Astrocyte (in vitro differentiated cells and primary cell): Measurements from ENCODE around the gene HINT2. TPM values are rescaled to one million over a fixed set of nuclear protein-coding genes. Genes with fewer than 3 reads are reported as not detected.

Source experiments
- DNase-seq: peaks from one replicate; pipeline ENCODE4 v3.0.0-alpha.2; 2010; ENCODE audit warnings: low read depth
- FAIRE-seq: peaks from 2 replicates; lab custom pipeline; 2011; peaks lifted over from hg19 to GRCh38; lab: Jason Lieb, UNC
- H2AFZ ChIP-seq: 2 replicates; pipeline ENCODE4 v1.6.0; 2012; ENCODE audit warnings: low read depth, low read length, inconsistent platforms
- H3K27ac ChIP-seq: 2 replicates; pipeline ENCODE4 v1.5.1; 2011; ENCODE audit warnings: low read depth, low read length, inconsistent platforms
- H3K27me3 ChIP-seq: 2 replicates; pipeline ENCODE4 v1.6.0; 2011; ENCODE audit warnings: low read length, inconsistent platforms; ENCODE audit not compliant: insufficient read depth
- H3K36me3 ChIP-seq: 2 replicates; pipeline ENCODE4 v1.5.1; 2011; ENCODE audit warnings: low read length, inconsistent platforms; ENCODE audit not compliant: insufficient read depth
- H3K4me1 ChIP-seq: 2 replicates; pipeline ENCODE4 v1.5.1; 2011; ENCODE audit warnings: low read length, inconsistent platforms; ENCODE audit not compliant: insufficient read depth
- H3K4me2 ChIP-seq: 2 replicates; pipeline ENCODE4 v1.6.0; 2012; ENCODE audit warnings: low read length, inconsistent platforms
- H3K4me3 ChIP-seq: 2 replicates; pipeline ENCODE4 v1.5.1; 2011; ENCODE audit warnings: low read depth, mild to moderate bottlenecking, low read length, inconsistent platforms; ENCODE audit not compliant: insufficient read depth
- H3K79me2 ChIP-seq: 2 replicates; pipeline ENCODE4 v1.6.0; 2012; ENCODE audit warnings: mild to moderate bottlenecking, low read length, inconsistent platforms; ENCODE audit not compliant: insufficient read depth
- H3K9ac ChIP-seq: 2 replicates; pipeline ENCODE4 v1.6.0; 2012; ENCODE audit warnings: mild to moderate bottlenecking, low read length, inconsistent platforms
- H3K9me3 ChIP-seq: 2 replicates; pipeline ENCODE4 v1.5.1; 2012; ENCODE audit warnings: low read depth, mild to moderate bottlenecking, low read length, inconsistent platforms; ENCODE audit not compliant: insufficient read depth
- H4K20me1 ChIP-seq: 2 replicates; pipeline ENCODE4 v1.6.0; 2012; ENCODE audit warnings: low read length, inconsistent platforms; ENCODE audit not compliant: insufficient read depth
- H3K27ac Mint-ChIP-seq: one replicate; pipeline ENCODE4 v1.8.0; 2021; ENCODE audit warnings: mild to moderate bottlenecking, mixed read lengths; ENCODE audit not compliant: unreplicated experiment
- H3K27me3 Mint-ChIP-seq: one replicate; pipeline ENCODE4 v1.8.0; 2021; ENCODE audit warnings: low read depth, mixed read lengths; ENCODE audit not compliant: unreplicated experiment
- H3K36me3 Mint-ChIP-seq: one replicate; pipeline ENCODE4 v1.8.0; 2021; ENCODE audit warnings: low read depth, mixed read lengths; ENCODE audit not compliant: unreplicated experiment
- H3K4me1 Mint-ChIP-seq: one replicate; pipeline ENCODE4 v1.8.0; 2021; ENCODE audit warnings: low read depth, mixed read lengths; ENCODE audit not compliant: unreplicated experiment
- H3K4me3 Mint-ChIP-seq: one replicate; pipeline ENCODE4 v1.8.0; 2021; ENCODE audit warnings: mild to moderate bottlenecking, moderate library complexity, mixed read lengths; ENCODE audit not compliant: unreplicated experiment
- H3K9me3 Mint-ChIP-seq: one replicate; pipeline ENCODE4 v1.8.0; 2021; ENCODE audit warnings: mild to moderate bottlenecking, mixed read lengths; ENCODE audit not compliant: unreplicated experiment
- EZH2 ChIP-seq: IDR thresholded peaks from 2 replicates; pipeline ENCODE4 v1.6.1; 2012; ENCODE audit warnings: mild to moderate bottlenecking, low read length, inconsistent platforms; ENCODE audit not compliant: insufficient read depth
- total RNA-seq: library from RNA; stranded (reverse); gene quantifications from 2 replicates; pipeline ENCODE4 v1.2.1, GENCODE V29; 2021
- TF ChIP-seq, protein P1 (sequence below): IDR thresholded peaks from 2 replicates; pipeline ENCODE4 v1.5.1; 2011; ENCODE audit warnings: low read depth, mild to moderate bottlenecking, inconsistent platforms, low read length, moderate library complexity; ENCODE audit not compliant: insufficient read depth

HINT2 gene
- total RNA-seq, 1 donor from 2014 or later, result 22.8 TPM

DNA sequence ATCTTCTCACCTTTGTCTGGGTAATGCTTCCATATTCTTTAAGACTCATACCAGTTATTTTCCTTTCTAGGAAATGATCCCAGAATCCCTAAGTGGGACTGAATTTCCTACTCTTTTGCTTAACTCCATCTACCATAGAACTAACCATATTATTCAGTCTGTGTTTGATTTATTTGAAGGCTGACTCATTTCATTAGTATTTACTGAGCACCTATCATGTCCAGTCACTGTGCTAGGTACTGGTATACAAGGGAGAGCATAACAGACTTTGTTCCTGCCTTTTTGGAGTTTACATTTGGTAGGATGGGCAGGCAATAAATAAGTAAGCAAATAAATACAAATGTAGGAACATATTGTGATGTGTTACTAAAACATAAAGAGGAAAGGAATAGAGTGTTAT is 19.1 kb downstream of the HINT2 start:
- TF ChIP-seq, protein P1, sequence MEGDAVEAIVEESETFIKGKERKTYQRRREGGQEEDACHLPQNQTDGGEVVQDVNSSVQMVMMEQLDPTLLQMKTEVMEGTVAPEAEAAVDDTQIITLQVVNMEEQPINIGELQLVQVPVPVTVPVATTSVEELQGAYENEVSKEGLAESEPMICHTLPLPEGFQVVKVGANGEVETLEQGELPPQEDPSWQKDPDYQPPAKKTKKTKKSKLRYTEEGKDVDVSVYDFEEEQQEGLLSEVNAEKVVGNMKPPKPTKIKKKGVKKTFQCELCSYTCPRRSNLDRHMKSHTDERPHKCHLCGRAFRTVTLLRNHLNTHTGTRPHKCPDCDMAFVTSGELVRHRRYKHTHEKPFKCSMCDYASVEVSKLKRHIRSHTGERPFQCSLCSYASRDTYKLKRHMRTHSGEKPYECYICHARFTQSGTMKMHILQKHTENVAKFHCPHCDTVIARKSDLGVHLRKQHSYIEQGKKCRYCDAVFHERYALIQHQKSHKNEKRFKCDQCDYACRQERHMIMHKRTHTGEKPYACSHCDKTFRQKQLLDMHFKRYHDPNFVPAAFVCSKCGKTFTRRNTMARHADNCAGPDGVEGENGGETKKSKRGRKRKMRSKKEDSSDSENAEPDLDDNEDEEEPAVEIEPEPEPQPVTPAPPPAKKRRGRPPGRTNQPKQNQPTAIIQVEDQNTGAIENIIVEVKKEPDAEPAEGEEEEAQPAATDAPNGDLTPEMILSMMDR, result no peak
- no peak for TF ChIP-seq EZH2
- Histone ChIP-seq H3K27ac (no peak overlapping the region), H3K4me3 (no peak overlapping the region), H3K4me1 (peaks cover 34% of the 10 kb centered on the region), H4K20me1 (peaks cover 3% of the 10 kb centered on the region), H3K9ac (no peak overlapping the region), H3K4me2 (peak overlapping the region; percentile 89), H3K27me3 (no peaks in the 10 kb centered on the region), H2AFZ (no peak overlapping the region), H3K79me2 (peaks cover 33% of the 10 kb centered on the region), H3K9me3 (no peaks in the 10 kb centered on the region), H3K36me3 (no peaks in the 10 kb centered on the region)
- no peak for FAIRE-seq
- no peak overlapping the region for H3K4me3 Mint-ChIP-seq
- DNase-seq, result peak; percentile 17
- no peaks in the 10 kb centered on the region for H3K9me3 Mint-ChIP-seq
- H3K27ac Mint-ChIP-seq, result no peak overlapping the region
- H3K36me3 Mint-ChIP-seq, result peaks cover 11% of the 10 kb centered on the region
- peaks cover 37% of the 10 kb centered on the region for H3K4me1 Mint-ChIP-seq
- peaks cover under 1% of the 10 kb centered on the region for H3K27me3 Mint-ChIP-seq

DNA sequence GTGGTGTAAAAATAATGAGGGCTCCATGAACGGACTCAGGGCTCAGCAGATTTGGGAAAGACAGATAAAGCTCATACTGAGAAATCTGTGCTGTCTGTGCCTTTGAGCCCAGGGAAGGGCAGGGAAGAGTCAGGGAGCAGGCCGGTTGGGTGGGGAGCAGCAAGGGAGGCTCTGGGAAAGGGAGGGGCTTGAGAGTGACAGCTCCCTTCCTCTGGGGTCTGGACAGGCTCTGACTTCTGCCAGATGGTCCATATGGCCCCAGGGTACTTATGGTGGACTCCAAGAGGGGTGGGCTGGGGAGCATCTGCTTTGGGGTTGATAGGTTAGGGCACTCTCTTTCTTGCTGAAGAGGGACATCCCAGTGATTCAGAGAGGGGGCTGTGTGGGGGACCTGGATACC is 21.4 kb downstream of the HINT2 start:
- Histone ChIP-seq H3K27me3 (peaks cover 2% of the 10 kb centered on the region), H2AFZ (no peak overlapping the region), H3K4me3 (no peak overlapping the region), H3K79me2 (peaks cover 33% of the 10 kb centered on the region), H3K9me3 (no peaks in the 10 kb centered on the region), H3K9ac (no peak overlapping the region), H4K20me1 (peaks cover 3% of the 10 kb centered on the region), H3K4me1 (peaks cover 32% of the 10 kb centered on the region), H3K36me3 (no peaks in the 10 kb centered on the region), H3K4me2 (peak overlapping the region; percentile 89), H3K27ac (no peak overlapping the region)
- H3K4me3 Mint-ChIP-seq, result peak overlapping the region; percentile 42
- no peaks in the 10 kb centered on the region for H3K27me3 Mint-ChIP-seq
- DNase-seq (no peak), FAIRE-seq (no peak)
- H3K27ac Mint-ChIP-seq, result no peak overlapping the region
- H3K9me3 Mint-ChIP-seq, result no peaks in the 10 kb centered on the region
- peaks cover 1% of the 10 kb centered on the region for H3K36me3 Mint-ChIP-seq
- peaks cover 41% of the 10 kb centered on the region for H3K4me1 Mint-ChIP-seq
- no peak for TF ChIP-seq EZH2
- TF ChIP-seq, protein P1, result no peak

DNA sequence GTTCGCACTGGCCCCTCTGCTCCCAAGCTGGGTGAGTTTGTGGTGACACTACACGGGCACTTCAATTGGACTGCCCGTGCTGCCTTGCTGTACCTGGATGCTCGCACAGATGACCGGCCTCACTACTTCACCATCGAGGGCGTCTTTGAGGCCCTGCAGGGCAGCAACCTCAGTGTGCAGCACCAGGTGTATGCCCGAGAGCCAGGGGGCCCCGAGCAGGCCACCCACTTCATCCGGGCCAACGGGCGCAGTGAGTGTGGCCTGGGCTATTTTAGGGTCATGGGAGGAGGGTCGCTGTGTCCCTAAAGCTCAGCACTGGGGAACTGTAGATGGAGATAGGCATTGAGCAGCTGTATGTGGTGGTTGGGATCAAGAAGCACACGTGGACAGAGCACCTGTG is 22.0 kb downstream of the HINT2 start:
- H3K4me3 ChIP-seq, result no peak overlapping the region
- H3K4me1 Mint-ChIP-seq, result peaks cover 36% of the 10 kb centered on the region
- no peaks in the 10 kb centered on the region for H3K36me3 ChIP-seq
- FAIRE-seq (no peak), DNase-seq (no peak)
- H3K9ac ChIP-seq, result no peak overlapping the region
- peaks cover 30% of the 10 kb centered on the region for H3K4me1 ChIP-seq
- peak overlapping the region; percentile 42 for H3K4me3 Mint-ChIP-seq
- H2AFZ ChIP-seq, result no peak overlapping the region
- no peak overlapping the region for H3K27ac ChIP-seq
- H3K27ac Mint-ChIP-seq, result peak overlapping the region; percentile 62
- H3K4me2 ChIP-seq, result peak overlapping the region; percentile 89
- TF ChIP-seq, protein P1, result no peak
- TF ChIP-seq EZH2, result no peak
- peaks cover 33% of the 10 kb centered on the region for H3K79me2 ChIP-seq
- H4K20me1 ChIP-seq, result peaks cover 3% of the 10 kb centered on the region
- H3K9me3 ChIP-seq, result no peaks in the 10 kb centered on the region
- no peaks in the 10 kb centered on the region for H3K27me3 Mint-ChIP-seq
- peaks cover 2% of the 10 kb centered on the region for H3K27me3 ChIP-seq
- no peaks in the 10 kb centered on the region for H3K9me3 Mint-ChIP-seq
- H3K36me3 Mint-ChIP-seq, result peaks cover 1% of the 10 kb centered on the region
